Astrocyte of the hippocampus (primary cell): ENCODE results near the gene SERPINB4.

ENCODE experiments used
- DNase-seq: peaks from one replicate; pipeline ENCODE4 v3.0.0; 2011; ENCODE audit warnings: low read depth, low spot score

The SERPINB4 gene

DNA sequence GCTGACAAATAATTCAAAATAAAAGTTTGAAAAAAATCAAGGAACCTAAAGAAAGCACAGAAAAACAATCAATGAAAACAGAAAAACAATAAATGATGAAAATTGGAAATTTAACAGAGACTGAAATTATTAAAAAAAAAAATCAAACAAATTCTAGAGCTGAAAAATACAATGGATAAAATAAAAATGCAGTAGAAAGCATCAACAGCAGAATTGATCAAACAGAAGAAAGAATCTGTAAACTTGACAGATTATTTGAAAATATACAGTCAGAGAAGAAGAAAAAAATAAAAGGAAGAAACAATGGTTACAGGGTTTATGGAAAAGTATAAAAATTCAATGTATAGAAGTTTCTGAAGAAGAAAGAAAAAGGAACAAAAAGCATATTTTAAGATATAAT is 16.2 kb downstream of the SERPINB4 start:
- DNase-seq: no peak

DNA sequence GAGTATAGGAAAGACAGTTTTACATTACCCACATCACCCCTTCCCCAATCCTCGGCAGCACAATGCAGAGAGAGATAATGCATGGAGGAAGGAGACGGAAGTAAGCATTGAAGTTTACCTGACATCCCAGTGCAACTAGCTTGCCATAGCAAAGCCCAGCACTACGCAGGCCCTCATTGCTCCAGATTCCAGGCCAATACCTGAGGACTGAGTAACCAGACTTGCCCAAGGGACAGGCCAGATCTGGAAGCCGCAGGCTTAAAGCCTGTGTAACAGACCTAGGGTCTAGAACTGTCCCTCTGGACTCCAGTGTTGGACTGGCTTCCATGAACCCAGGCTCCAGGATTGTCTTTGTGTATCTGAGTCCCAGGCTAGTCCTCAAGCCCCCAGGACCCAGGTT is 17.6 kb downstream of the SERPINB4 start:
- DNase-seq: no peak

DNA sequence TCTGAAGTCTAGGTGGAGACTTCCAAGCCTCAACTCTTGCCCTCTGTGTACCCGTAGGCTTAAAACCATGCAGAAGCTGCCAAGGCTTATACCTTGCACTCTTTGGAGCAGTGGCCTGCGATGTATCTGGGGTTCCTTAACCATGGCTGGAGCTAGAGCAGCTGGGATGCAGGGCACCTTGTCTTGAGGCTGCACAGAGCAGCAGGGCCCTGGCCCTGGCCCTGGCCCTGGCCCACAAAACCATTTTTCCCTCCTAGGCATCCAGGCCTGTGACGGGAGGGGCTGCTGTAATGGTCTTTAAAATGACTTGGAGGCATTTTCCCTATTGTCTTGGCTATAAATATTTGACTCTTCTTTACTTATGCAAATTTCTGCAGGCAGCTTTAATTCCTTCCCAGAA is 19.2 kb downstream of the SERPINB4 start:
- DNase-seq: no peak

DNA sequence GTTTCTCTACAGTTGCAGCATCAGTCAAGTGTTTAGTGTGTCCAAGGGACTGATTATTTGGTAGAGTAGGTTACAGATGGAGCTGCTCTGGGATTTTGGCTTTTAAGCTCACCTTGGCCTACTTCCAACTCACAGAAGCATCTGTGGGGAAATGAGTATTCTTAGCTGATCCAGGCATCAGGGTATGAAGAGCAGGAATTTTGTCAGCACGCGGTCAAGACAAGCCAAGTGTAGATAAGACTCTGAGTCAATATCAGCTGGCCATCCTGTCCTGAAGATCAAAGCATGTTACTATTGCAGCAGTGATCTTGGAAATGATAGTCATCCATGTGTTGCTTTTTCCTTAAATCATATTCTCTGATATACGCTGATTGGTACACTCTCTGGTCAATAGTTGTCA is 24.4 kb downstream of the SERPINB4 start:
- no peak for DNase-seq

DNA sequence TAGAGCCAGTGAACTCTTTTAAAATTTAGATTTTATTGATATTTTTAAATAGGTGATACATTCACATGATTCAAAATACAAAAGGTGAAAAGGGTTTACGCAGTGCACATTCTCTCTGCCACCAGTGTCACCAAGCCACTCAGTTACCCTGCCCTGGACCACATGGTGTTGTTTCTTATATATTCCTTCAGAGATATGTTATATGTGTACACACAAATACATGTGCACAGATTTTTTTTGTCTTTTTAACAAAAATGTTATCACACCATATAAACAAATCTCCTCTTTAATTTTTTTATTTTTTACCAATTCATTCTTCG is 26.2 kb downstream of the SERPINB4 start:
- no peak for DNase-seq

DNA sequence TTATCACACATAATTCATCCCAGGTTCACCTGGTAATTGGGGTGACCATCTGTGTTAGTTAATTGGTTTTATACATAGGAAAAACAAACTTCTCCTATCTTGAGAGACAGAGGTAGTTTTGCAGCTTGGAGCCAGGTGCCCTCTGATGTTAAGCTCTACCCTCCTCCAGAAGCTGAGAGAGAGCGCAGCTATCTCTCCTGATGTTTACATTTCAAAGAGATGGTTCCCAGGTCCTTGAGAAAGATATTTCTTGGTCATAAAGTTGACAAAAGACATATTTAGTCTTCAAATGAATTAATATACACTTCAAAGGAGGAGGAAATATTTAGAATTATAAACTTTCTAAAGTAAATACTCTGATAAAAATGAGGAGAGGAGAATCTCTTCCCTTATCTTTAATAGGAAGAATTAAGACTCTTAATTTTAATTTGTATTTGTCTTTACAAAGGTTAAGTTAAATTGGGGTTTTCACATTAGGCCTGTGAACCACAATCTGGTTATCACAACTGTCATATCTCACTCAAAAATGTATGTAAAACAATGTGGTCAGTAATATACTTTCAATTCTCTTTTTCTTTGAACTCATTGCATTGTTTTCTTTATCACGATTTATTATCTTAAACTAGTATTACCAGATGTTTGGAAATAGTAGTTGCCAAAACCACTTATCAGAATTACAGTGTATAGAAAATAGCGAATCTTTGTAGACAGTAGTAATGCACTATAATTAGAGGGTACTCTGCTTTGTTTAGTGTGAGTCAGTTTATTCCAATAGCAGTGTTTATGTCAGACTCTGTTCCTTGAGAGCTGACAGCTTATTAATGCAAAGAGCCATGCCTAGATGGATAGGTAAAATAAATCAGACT is 26.8 kb downstream of the SERPINB4 start:
- DNase-seq: no peak

DNA sequence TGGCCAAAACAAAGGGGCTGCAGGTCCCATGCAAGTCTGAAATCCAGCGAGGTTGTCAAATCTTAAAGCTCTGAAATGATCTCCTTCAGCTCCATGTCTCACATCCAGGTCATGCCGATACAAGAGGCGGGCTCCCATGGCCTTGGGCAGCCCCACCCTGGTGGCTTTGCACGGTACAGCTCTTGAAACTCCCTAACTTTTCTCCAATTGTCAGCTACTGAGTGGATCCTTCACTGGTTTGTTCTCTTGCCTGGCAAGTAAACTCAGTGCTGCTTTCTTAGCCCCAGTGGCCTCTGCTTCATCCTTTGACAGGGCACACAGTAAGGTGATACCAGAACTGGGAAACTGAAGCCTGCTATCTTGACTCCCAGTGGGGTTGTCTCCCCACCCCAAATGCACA is 30.6 kb downstream of the SERPINB4 start:
- DNase-seq: no peak

DNA sequence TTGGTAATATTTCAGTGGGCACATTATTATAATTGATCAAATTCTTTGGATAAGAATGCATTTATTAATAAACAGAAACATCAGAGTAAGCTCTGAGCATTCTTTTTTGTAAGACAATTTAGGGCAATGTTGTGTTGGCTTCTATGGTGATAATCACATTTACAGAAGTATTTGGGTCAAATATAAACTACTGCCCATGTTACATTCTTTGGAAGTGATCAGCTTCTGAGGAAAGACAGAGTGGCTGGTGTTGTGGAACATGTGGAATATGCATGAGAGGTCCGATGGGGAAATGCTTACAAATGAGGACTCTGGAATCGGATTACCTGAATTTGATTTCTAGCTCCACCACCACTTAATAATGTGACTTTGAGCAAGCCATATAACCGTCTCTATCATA is 37.5 kb downstream of the SERPINB4 start:
- no peak for DNase-seq

DNA sequence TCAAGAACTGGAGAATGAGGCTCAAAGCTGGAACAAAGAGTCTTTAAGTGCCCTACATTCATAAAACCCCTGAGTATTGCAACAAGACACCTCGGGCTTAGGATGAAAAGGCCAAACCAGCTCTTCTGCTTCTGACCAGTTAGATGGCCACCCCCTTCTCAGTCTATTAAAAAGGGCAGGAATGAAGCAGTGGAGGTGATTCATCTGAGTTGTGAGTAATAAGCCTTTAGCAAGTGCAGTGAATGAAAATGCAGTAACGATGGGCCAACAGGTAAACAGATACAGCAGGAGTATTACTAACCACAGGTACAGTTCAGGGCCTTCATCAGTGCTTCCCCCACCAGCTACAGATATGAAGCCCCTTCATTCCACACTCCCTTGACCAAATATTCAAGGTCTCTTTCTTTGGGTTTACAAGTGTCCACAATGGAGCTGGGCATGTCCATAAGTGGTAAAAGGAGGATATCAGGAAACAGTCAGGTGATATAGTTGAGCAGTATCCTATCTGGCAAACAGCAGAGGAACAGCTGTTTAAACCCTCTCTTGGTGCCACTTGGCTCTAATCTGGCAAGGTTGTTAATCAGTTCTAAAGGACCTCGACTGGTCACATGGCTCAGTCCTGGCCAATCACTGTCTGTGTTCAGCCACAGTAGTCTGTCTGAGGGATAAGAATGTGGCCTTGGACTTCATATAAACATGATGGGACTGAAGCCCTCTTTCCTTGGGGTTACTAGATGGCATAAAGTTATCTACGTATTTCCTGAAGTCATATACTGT is 39.1 kb downstream of the SERPINB4 start:
- DNase-seq: no peak

DNA sequence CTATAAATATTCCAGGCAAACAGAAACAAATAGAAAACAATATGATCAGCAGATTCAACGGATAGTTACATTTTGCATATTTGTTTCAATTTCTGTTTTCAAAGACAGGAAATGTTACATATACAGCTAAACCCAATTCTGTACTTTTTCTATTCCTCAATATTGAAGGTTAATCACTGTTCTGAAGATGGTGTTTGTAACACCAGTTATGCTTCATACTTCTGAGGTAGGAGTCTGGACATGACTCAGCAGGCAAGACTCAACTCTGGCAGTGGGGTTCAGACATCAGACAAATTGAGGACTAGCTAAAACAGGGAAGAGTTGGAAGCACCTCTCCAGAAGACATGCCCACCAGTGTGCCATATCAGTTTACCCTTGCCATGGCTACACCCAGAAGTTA is 40.3 kb downstream of the SERPINB4 start:
- no peak for DNase-seq

DNA sequence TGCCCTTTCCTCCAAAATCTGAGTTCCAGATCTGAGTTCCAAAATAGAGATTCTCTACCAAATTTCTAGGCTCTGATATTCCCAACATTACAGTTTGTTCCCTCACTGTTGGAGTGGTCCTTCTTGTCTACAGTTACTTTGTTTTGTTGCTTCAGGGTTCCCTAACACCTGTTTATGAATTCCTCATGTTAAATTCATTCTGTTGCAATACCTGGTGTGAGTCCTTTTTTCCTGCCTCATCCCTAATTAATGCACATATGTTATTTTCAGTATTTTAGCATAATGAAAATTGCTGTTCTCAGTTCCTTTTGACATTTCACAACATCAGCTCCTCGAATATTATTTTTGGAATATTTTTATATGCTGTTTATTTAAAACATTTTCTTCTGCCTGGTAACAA is 40.7 kb downstream of the SERPINB4 start:
- DNase-seq: no peak

DNA sequence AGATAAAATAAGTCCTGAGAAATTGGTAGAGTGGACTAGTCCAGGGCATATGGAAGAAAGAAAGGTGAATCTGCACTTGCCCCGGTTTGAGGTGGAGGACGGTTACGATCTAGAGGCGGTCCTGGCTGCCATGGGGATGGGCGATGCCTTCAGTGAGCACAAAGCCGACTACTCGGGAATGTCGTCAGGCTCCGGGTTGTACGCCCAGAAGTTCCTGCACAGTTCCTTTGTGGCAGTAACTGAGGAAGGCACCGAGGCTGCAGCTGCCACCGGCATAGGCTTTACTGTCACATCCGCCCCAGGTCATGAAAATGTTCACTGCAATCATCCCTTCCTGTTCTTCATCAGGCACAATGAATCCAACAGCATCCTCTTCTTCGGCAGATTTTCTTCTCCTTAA is 47.1 kb downstream of the SERPINB4 start:
- no peak for DNase-seq

DNA sequence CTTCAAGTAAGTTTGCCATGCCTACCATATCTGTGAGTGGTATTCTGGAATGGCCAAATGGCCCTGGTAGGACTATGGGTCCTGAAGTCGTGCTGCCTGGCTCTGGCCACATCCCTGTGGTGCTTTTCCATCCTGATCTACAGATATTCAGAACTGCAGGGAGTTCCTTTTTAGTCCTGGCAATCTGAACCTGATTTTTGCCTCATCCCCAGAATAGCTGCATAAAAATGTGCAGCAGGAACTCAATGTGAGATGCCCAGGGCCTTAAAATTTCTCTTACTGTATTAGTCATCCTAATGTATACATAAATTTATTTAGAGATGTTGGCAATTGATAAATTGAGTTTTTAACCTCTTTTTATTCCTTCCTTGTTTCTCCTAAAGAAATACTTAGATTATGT is 51.6 kb downstream of the SERPINB4 start:
- DNase-seq: no peak

DNA sequence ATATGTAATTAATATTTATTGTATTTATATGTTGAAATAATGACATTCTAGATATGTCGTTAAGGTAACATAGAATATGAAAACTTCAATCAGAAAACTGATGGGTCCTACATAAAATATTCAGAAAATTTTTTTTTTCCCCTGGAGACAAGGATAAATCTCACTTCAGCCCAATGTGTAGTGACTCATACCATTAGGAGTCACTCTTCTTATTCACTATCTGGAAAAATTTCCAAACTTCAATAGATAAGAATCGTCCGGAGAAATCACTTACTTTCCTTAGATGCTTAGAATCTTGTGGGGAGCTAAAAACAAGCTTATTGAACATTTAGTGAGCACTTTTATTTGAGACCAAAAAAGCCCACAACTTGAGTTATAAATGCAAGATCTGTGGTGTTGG is 52.3 kb downstream of the SERPINB4 start:
- no peak for DNase-seq

DNA sequence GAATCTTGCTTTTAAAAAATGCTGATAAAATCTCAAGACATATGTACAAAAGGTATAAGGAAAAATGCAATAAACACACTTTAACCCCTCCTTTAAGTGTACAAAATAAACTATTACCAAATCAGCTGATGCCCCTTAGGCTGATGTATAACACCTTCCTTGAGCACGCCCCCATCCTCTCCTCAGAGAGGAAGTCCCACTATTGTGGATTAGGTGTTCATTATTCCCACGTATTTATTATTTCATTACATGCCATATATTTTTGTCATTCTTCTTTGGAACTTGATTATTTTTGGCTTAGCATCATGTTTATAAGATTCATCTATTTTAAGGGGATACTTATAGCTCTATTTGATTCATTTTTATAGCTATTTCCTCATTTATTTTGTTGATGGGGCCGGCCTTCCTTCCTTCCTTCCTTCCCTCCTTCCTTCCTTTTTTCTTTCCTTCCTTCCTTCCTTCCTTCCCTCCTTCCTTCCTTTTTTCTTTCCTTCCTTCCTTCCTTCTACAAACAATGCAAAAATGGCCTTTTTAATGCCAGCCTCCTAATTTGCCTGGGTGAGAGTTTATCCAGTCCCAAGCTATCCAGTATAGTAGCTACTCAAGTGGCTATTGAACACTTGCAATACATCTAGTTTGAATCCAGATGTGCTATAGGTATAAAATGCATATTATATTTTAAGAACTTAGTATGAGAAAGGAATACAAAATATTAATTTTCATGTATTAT is 52.9 kb downstream of the SERPINB4 start:
- DNase-seq: no peak

DNA sequence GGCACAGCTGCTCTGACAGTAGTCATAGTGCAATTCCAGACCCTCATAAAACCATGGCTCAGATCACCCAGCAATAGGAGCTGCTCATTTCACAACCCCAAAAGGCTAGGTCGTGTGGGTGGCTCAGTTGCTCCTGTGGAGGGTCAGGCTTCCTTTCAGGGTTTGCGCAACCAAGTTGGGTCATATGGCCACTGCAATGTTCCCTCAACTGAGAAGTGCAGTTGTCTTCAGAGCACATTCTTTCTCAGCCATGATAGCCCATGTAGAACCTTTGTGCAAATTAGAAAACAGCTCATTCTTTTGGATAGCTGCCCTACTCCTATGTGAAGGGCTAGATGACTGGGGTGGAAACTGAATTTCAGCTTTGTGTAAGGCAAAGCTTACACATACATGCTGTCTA is 53.7 kb downstream of the SERPINB4 start:
- DNase-seq: no peak

DNA sequence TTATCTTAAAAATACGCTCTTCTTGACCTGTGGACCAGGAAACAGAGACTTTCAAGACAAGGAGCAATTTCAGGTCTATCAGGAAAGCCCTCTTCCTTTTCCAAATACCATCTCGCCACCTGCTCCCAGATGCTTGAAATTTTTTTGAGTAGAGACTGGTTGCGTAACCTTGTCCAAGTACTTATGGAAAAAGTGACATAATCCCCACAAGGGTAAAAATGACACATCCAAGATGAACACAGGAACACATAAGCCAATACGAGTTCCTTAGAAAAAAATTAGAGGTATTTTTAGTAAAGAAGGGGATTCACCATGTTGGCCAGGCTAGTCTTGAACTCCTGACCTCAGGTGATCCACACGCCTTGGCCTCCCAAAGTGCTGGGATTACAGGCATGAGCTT is 55.1 kb downstream of the SERPINB4 start:
- DNase-seq: no peak
